HG03354 (cell line): ENCODE data around the gene DMGDH.

Source experiments
- ATAC-seq: cut with Tn5 transposase; IDR thresholded peaks from one replicate; pipeline ENCODE4 v1.9.1; 2021; ENCODE audit warnings: mild to moderate bottlenecking; ENCODE audit not compliant: unreplicated experiment, poor library complexity, severe bottlenecking

The DMGDH gene

DNA sequence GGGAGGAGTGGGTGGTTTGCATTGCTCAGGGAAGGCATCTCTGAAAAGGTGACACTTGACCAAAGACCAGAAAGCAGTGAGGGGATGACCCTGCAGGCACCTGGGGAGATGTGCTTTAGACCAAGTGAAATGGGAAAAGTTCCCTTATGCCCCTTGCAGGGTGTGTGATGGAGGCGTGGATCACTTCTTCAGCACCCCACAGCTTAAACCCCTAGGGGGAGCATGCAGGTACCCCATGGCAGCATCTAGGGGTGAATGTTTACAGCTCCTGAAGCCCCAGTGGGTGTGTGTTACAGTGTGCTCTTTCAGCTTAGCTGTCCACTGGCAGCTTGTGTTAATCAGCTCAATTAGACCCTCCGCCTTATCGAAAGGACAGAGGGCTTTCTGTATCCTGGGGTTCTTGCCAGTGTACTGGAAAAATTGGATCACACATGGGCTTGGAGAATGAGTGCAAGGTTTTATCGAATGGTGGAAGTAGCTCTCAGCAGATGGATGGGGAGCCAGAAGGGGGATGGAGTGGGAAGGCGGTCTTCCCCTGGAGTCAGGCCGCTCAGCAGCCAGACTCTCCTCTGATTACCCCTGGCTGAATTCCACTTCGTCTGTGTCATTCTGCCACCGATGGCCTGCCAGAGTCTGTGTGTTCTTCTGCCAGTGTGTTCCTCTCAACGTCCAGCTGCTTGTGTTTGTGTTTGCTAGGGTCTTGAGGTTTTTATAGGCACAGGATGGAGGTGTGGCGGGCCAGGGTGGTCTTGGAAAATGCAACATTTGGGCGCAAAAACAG, 6.4 kb upstream of the DMGDH start:
- ATAC-seq, result no peak

DNA sequence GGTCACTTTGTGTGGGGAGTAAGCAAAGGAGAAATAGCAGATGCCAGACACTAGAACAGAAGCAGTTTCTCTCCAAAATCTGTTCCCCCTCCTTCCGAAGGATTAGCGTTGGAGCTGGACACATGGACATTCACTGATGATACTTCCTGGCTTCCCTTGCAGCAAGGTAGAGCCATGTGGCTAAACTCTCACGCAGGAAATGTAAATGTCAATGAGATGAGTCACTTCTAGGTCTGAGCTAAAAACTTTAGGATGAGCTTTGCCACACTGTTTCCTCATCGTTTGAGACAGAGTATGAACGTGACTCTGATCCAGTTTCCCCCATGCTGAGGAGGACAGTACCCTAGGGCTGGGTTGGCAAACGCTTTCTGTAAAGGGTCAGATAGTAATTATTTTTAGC, 5.2 kb upstream of the DMGDH start:
- no peak for ATAC-seq

DNA sequence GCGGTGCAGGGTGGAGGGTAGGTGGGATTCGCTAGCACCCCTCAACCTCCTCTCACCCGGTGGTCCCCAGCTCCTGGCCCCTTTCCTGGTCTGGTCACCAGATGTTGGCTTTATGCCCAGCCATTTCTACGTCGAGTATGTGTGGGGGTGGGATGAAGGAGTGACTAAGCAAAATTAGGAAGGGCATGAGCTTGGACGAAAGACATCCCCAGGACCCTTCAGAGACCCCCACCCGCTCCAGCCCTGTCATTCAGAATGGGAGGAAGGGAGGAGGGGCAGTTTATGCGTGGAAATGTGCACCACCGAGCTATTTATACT, 835 bp upstream of the DMGDH start:
- ATAC-seq, result no peak

DNA sequence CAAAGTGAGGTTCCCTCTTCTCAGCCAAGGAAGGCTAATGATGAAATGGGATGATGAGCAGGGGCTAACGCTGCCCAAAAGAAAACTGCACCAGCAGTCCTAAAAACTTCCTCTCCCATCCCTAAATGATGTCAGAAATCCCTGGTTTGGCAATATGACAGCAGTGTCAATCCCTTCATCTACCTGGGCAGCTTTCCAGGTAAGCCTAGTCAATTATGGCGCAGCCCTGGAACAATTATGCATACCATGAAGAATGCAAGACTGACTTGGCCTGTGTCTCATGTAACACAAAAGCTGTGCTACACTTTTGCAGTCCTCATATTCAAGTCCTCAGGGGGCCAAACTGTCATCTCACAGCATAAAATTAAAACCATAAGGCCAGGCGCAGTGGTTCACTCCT, 7.0 kb downstream of the DMGDH start:
- no peak for ATAC-seq

- no peak for ATAC-seq
Measured at GRCh38 chr5:79059674-79060073, 9.8 kb downstream of the DMGDH start.

DNA sequence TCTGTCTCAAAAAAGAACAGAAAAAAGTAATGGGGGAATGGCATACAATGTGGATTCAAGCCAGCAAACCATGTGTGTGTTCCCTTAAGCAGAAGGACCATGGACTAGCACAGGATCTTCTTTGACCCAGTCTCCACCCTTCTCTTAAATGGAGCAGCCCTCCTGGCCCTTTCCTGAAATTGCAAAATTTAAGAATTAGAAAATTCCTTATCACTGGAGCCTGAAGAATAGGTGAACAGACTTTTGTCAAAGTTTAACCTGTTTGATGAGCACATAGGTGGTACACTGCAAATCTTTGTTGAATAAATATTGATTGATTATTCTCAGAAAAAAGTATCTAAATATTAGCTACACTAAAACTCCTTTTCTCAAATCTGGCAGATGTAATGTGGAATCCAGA, 12.6 kb downstream of the DMGDH start:
- ATAC-seq, result no peak

- ATAC-seq, result no peak
Measured at GRCh38 chr5:79055017-79055416, 14.5 kb downstream of the DMGDH start.

DNA sequence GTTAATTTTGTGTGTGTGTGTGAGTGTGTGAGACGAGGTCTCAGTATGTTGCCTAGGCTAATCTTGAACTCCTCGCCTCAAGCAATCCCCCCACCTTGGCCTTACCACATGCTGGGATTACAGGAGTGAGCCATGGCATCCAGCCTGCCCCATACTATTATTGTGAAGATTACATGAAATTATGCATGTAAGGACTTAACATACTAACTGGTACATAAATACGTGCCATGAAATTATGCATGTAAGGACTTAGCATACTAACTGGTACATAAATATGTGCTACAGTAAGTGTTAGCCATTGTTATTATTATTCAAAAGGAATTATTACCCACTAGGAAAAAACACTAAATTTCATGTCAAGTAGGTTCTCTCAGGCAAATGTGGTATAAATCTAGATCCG, 16.2 kb downstream of the DMGDH start:
- no peak for ATAC-seq

- ATAC-seq, result no peak
Measured at GRCh38 chr5:79050498-79050897, 19.0 kb downstream of the DMGDH start.

- no peak for ATAC-seq
Measured at GRCh38 chr5:79048437-79048836, 21.0 kb downstream of the DMGDH start.

DNA sequence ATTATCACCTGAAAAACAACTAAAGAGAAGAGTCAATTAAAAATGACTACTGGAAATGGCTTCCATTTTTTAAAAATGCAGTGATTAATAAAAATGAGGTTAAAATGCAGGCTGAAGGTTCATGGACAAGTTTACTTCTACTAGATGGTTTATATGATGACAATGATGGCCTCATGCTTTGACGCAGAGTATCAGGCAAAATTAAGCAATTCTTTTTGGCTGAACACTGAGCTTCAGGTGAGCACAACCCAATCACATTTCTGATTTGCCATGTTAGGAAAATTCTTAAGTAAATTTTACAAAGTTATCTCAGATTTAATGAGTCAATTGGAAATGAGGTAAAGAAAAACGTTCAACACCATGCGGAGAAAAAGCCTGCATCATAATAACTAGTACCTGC, 22.3 kb downstream of the DMGDH start:
- ATAC-seq, result no peak

DNA sequence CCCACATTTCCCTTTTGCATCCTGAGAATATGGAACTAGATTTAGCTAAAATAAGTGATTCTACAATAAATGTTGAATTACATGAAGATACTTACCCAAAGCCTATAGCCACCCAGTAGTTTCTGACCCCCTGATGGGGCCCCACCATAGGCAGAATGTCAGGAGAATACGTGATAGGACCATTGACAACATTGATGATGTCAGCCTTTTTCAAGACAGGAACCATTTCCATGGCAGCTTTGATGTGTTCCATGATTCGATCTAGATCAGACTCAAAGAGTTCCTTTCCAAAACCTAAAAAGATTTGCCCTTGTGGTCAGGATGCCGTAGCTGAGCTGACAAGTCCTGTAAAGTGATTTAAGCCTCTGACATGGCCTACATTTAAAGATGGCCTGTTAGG, 27.3 kb downstream of the DMGDH start:
- no peak for ATAC-seq

- no peak for ATAC-seq
Measured at GRCh38 chr5:79036769-79037168, 32.7 kb downstream of the DMGDH start.

GRCh38 chr5:79035237-79035636, 34.2 kb downstream of the DMGDH start:
- ATAC-seq, result no peak

GRCh38 chr5:79032782-79033181, 36.7 kb downstream of the DMGDH start:
- no peak for ATAC-seq

- ATAC-seq, result no peak
Measured at GRCh38 chr5:79032031-79032695, 37.3 kb downstream of the DMGDH start.

GRCh38 chr5:79031485-79031867, 38.0 kb downstream of the DMGDH start:
- no peak for ATAC-seq

DNA sequence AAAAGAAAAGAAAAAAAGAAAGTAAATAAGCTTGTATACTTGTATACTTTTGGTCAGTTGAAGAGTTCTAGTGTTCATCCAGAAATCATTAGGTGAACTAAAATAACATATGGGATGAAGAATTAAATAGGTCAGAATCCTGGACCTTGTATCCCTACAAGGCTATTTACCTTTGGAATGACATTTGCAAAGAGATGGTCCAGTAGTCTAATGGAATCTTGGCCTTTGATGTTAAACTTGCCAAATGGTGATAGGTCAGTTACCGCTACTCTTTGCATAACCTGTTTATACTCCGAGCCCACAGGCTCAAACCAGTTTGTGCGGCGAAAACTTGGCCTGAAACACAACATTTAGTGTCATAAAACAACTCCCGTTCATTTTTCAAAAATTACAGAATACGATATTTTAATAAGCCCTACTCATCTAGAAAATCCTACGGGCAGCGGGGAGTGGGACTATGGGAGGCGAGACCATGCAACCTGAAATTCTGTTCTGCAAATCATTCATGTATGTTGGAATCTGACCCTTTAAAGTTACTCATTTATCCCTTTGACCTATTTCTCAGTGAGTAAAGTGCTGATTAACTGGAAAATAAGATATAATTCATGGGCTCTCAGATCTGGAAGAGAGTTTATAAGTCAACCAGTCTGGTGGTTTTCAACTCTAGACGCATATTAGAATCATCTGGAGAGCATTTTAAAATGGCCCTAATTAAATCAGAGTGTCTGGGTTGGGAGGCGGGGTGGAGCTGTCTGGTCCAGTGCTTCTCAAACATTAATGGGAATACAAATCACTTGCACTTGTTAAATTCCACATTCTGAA, 38.6 kb downstream of the DMGDH start:
- ATAC-seq, result no peak

DNA sequence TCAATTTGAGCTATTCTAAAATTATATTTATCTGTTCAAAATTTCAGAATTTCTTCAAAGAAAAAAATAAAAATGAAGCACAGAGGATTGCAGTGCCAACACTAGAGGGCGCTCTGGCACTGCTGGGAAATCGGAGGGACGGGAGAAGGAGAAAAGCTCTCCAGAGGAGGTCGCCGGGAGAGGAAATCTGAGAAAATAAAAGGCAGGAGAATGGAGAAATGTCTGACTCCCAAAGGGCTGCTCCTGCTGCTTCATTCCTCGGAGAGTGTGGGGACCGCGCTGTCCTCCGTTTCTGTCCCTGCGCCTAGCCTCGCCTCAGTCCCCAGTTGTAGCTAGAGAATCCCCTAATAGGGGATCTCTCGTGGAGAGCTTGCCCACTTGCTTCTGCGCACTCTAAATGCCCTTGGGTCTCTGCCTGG, 44.4 kb downstream of the DMGDH start:
- no peak for ATAC-seq

- no peak for ATAC-seq
Measured at GRCh38 chr5:79023947-79024346, 45.5 kb downstream of the DMGDH start.

DNA sequence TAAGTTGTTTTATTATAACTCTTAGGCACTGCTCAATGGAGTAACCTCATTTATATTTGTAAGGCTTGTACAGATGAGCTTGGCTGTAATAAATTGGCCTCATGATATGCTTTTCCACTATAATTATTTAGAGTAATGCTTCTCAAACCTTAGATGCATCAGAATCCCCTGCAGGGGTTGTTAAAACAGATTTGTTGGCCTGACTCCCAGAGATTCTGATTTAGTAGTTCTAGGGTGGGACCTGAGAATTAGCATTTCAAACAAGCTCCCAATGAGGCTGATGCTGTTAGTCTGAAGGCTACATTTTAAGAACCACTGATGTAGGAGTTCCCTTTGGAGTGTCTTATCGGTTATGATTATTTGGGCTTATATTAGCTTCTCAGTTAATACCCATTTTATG, 46.1 kb downstream of the DMGDH start:
- no peak for ATAC-seq
